Myocyte (in vitro differentiated cells): ENCODE results near the gene FOXD2. TPM values are rescaled to one million over a fixed set of nuclear protein-coding genes. Genes with fewer than 3 reads are reported as not detected.

ENCODE experiments used
- DNase-seq: peaks from one replicate; pipeline ENCODE4 v3.0.0-alpha.2; 2012; ENCODE audit warnings: low read depth
- total RNA-seq: library from RNA; depleted of rRNA; stranded (reverse); fragments of >200 nt; gene quantifications from 2 replicates; pipeline ENCODE4 v1.2.3, GENCODE V29; 2014

The FOXD2 gene
- total RNA-seq, 1 donor from 2014 or later, result 0.37 TPM

DNA sequence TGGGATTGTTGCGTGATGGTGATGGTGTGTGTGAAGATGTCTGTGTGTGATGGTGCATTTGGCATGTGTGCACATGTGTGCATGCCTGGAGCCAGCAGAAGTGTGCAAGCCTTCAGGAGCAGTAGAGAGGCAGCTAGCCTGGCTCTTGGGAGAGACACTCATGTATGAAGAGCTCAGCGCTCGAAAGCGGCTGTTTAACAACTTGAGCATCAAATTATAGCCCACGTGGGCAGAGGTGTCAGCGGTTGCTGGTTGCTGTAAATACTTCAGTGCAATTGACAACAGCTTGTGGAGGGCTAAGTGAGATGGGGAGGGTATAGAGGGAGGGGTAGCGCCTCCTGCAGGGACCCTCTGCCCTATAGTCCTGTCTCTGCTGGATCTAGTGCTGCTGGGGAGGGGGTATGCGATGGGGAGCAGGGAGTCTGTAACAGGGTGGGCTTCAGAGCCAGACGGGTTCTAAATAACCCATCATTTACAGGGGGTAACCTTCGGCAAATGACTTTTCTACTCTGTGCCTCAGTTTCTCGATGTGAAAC, 21.5 kb downstream of the FOXD2 start:
- no peak for DNase-seq

DNA sequence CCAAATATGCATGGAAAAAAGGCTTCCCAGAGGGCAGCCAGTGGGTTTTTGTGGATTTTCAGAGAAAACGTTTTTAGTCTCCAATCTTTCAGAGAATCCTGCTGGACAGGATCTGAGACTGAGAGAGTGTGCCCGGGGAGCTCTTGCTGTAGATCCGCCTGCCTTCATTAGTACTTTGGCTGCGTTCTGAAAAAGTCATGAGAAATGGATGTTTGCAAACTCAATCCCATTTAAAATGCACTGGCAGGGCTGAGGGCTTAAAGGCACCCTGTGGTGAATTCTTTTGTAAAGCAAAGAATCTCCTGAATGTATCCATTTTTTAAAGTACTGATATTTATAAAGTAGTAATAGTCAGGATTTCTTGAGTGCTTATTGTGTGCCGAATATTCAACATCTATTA, 22.2 kb downstream of the FOXD2 start:
- no peak for DNase-seq

DNA sequence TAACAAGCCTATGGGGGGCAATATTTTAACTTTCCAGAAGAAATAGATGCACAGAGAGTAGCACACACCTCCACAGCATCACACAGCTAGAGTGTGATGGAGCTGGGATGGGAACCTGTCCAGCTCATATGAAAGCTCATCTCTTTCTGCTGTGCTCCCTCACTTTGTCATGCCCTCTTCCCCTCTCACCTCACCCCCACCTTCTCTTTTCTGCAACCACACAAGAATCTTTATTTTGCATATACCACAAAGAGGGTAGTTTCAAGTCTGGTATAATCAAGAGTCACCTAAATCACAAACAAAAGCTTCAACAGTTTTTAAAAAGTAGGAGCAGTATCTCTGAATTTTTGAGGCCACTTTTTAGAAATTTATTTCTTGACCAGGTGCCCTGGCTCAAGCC, 22.6 kb downstream of the FOXD2 start:
- no peak for DNase-seq

DNA sequence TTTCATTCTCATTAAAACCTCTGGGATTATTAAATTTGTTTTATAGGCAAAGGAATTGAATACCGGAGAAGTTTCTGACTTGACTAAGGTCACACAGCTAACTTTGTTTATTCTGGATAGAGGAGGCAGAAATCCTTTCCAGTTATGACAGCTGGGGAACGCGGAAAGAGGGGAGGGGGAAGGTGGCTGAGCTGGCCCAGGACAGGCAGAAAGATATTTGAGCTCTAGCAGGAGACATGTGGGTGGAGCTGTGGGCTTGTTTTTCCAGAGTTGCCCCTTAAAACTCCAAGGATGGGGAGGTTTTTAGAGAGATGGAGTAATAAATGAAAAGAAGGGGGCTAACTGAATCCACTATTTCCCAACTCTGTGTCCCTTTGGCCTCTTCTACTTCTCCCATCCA, 27.8 kb downstream of the FOXD2 start:
- DNase-seq, result peak; percentile 26

DNA sequence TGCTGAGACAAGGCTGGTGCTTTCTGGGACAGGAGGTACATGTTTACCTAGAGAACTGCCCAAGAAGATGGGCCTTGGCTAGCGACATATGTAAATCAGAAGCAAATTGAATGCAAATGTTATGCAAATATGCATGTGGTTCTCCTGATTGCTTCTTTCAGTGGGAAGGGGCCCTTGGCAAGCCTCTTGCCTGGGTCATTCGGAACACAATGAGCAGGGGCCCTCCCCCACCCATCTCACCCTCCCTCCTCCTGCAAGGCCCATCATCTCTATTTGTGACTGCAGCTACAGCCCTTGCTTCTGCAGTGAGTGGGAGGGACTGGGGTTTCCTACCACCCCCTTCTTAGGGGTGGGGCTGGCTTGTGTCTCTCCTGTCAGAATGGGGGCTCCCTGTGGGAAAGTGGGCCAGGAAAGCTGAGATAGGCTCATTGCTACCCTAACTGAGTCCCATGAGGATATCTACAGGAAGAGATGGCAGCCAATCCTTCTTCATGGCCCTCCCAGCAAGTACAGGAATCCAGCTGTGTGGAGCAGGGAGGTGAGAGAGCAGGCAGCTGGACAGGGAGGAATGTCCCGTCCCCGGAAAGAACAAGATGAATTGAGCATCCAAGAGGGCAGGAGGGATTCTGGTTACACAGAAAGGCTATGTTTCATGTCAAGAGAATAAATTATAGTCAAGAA, 31.0 kb downstream of the FOXD2 start:
- DNase-seq, result no peak

DNA sequence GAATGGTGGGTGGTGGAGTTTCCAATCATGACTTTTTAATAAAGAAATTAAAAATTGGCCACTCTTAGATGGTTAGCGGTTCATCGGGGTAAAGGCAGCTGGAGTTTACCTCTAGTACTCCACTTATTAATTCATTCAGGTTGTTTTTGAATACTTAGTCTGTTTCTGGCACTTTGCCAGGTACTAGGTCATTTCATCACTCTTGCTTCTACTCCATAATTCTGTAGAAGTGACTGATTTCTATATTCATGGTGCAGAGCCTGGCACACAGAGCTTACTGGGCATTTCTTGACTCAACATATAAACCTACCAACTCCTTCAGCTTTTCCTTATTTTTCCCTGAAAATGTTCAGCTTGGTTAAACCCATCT, 31.5 kb downstream of the FOXD2 start:
- no peak for DNase-seq

DNA sequence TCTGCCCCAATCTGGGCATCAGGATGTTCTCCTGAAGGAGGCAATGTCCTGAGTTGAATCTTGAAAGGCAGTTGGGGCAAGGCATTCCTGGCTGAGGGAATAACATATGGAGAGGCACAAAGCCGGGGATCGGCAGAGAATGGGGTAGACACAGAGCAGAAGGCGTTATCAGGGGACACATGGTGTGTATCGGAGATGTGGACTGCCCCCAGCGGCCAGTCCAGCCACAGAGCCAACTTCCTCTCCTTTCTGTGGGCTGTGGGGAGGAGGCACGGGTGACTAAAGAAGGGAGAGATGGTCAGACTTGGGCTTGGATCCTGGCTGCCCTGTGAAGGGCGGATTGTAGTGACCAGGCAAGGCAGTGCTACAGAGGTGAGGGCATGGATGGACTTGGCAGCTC, 32.1 kb downstream of the FOXD2 start:
- DNase-seq, result no peak

DNA sequence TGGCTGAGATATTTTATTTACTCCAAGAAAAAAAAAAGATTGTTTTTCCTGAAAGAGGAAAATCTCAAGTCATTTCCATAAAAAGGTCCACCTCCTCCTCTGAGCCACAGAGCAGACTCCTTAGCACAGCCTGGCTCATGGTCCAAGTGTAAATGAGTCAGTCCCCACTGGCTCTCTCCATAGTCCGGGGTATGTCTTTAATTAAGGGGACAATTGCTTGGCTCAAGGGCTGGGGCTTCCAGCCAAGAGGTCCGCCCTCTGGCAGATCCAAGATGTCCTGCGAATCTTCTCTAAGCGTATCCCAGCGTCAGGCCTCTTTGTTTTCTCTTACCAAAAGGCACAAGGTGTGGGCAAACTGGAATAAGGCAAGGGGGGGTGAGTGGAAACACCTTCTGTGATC, 33.3 kb downstream of the FOXD2 start:
- DNase-seq, result no peak

DNA sequence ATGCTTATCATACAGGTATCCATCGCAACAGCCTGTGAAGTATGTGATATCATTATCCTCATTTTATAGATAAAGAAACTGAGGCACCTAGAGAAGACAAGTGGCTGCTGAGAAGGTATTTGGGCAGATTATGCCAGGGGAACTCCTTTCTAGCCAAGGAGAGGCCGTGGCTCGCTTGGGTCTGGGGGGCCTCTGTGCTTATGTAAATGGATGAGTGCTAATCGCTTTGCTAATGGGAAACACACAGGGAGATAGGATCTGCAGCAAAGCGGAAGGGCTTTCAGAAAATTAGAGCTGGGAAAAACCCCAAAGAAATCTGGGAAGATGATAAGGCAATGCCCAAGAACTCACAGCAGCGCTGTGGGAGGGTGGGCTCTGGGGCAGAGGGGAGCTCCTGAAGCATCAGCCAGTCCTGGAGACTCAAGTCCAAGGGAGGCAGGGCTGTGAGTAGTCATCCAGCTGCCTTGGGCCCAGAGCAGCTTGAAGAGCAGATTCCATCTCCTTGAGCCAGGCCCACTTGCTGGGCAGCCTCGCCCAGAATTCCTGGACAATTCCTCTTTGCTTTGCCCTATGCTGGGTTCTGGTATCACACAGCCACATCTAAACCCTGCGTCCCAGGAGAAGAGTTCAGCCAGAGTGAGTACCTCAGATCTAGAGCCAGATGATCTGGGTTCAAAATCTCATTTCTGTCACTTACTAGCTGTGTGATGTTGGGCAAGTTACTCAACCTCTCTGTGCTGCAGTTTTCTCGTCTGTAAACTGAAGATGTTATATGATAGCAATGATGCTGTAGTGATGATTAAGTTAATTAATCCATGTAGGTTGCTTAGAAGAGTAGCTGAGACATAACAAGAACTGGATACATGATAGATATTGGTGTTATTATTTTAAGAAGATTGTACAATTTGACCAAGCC, 36.7 kb downstream of the FOXD2 start:
- DNase-seq, result no peak

DNA sequence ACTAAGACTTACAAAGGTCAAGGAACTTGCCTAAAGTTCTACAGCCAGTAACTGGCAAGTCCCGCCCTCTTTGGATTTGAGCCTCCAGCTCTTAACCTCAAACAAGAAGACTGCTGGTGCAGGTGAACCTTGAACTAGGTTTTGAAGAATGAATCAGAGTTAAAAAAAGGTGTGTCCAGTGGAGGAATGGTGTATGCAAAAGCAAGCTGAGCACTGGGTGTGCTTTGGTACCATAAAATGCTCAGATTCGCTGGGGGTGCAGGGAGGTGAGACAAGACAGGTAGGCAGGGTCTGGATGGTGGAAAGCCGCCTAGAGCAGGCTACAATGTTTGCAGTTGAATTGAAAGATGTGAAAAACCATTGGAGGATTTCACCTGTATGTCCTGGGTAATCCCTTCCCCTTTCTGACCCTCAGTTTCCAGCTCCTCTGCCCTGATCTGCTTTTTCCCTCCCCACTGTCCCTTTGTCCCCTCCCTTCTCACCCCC, 39.8 kb downstream of the FOXD2 start:
- DNase-seq, result no peak

DNA sequence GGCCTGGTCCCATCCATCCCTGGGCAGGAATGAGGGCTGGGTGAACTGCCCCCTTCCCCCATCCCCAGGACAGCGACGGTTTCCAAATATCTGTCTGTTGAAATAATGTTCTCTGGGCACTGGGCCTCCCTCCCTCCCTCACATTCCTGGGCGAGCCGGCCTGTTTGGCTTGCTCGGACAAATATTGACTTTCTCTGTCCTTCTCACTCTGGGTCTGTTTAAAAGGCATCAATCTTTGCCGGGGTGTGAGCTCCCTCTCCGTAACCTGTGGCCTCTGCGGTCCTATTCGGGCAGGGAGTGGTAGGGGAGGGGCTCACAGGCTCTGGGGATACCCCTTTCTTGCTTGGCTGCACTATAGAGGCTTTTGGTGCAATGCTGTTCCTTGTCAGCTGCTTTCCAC, 40.2 kb downstream of the FOXD2 start:
- no peak for DNase-seq

DNA sequence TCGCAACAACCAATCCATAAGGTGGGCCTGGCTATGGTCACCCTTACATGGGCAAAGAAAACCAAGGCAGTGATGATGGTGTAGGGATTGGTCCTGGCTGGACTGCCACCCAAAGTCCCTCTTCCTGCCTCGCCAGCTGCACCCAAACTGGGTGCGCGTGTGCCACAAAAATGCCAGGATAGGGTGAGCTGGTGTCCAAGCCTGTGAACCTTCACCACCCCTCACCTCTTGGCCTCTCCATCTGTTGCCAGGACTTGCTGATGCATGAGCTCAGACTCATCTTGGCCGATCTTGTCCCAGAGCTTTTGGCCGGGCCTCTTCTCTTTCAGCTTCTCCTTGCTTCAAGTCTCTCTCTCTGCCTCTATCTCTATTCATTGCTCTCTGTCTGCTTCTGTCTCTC, 41.8 kb downstream of the FOXD2 start:
- no peak for DNase-seq

DNA sequence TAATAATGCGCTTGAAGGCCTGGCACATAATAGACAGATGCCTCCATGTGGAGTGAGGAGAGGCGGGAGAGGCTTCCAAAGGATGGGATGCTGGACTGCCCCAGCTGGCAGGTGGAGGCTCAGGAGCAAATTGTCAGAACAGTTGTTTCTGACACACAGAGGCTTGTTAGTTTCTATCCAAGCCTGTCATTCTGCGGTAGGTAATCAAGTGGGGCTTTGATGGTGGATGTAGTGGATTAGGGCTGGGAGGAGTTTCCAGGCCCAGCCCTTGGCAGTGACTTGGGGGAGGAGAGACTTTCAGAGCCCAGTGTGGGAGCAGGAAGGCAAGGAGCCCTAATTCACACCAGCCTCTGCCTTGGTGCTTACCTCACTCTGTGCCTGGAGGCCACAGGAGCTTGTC, 44.1 kb downstream of the FOXD2 start:
- DNase-seq, result no peak

DNA sequence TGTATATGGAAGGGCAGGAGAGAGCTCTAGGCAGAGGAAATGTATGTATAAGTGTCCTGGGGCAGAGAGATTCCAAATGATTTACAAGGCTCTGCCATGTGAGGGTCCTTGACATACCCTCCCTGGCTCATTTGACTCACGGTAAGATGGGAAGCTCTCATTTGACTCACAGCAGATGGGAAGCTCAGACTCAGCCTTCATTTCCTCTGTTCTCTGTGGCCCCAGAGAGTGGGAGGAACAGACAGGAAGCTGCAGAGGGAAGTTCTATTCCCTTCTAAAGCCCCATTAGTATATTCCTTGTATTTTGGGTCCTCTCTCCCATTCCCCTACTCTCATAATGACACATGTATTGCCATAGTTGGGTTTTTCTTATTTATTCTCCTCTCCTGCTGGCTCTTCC, 44.9 kb downstream of the FOXD2 start:
- no peak for DNase-seq

DNA sequence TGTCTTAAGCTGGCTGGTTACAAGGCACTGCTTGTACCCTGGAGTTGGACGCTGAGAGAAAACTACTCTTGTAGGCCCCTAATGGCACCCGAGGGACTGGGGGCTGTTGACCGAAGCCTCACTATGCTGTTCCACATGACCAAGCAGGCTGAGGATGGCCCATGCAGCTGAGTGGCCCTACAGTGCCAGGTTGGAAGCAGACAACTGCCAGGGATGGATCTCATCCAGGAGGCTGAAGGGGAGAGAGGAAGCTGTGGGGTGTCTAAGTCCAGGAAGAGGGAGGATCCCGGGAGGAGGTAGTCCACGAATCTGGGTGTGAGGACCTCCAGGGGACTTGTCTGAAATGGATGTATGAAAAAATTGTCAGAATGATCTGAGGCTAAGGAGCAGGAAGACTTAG, 45.8 kb downstream of the FOXD2 start:
- no peak for DNase-seq

DNA sequence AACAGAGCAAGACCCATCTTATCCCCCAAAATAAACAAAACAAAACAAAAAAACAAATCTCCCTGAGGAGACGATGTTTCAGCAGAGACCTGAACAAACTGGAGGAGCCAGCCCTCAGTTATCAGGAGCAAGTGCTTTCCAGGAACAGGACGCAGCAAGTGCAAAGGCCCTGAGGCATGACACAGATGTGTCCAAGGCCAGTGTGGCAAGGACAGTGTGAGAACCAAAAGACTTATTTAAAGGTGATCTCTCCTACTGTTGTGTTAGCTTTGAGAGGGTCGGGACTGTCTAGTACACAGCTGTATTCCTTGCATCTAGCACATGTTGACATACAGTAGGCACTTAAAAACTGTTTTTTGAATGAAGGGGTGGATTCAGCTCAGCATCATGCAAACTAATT, 48.0 kb downstream of the FOXD2 start:
- DNase-seq, result no peak

DNA sequence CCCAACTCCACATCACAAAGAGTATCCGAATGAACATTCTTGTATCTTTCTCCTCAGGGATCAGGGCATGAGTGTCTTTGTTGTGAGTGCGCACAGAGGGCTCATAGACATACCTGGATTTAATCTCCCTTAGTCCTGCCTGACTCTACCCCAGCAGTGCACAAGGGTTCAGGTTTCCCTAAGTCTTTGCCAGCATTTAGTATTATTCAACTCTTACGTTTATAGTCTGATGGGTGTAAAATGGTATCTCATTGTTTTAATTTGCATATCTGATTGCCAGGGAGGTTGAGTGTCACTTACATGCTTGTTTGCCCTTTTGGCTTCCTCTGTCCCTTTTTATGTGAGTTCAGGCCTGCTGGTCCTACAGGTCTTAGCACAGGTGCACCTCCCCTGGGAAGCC, 49.5 kb downstream of the FOXD2 start:
- no peak for DNase-seq

DNA sequence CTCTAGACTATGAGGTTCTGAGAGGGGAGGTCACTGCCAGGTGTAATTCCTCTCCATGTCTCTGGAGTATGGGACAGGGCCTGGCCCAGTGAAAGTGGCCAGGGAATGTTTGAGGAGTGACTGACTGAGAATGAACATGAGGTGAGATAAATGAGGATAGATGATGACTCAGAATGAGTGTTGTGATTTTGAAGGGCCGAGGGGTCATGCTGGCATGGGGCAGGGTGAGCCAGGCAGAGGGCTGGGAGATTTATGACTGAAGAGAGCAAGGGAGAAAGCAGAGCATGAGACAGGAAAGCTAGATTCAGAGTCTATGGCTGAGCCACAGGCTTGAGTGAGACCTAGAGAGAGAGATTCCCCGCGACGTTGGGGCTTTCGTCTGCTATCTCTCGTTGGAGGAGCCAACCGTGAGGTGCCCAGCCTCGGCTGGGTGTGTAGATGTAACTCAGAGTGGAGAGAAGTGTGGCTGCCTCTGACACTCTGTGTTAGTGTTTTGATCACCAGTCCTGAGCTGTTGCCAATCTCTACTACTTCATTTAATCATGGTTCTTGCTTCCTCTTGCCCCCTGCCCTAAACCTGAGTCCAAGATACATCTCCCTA, 50.1 kb downstream of the FOXD2 start:
- DNase-seq, result no peak
